ENCODE data around the gene UCK1. TPM values are rescaled to one million over a fixed set of nuclear protein-coding genes. Genes with fewer than 3 reads are reported as not detected.
A peak's percentile ranks its signal among the peaks of the same experiment; 100 is the strongest.

The UCK1 gene
- total RNA-seq = 19.1 and 30.4 TPM in 2 replicates

DNA sequence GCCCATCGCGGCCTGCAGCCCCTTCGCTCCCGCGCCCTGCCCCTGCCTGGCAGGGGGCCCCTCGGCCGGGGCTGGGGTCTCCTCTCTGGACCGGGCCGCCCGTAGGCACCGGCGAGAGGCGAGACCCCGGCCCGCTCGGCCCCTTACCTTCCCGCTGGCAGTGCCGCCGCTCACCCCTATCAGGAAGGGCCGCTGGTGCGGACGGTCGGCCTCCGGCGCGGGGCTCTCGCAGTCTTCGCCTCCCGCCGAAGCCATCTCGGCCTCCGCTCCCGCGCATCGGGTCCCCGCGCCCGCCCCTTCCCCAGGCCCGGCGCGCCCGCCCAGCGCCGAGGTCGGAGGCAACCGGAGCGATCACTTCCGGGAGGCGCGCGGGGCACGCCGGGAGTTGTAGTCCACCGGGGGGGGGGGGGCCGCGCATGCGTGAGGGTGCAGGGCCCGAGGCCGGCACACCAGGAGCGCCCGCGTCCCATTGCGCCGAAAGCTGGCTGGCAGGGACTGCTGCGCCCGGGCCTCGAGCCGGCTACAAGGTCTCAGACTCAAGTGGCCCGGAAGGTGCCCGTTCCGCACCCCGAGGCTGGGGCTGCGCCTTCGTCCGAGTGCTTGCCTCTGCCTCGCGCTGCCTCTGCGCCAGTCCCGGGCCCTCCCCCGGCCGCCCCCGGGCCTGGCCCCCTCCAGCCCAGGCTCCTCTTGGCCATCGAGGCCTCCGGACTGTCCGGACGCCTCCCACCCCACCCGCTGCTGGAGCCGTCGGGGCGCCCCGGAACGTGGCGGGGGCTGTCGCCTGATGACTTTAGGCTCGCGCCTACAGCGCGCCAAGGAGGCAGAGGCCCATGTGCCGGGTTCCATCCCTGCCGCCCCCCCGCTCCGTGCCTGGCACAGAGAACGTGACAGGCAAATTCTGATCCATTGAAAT is at the start of gene UCK1:
Gene UCK1 (minus strand): TSS at position 344 of the 913 bp plus-strand sequence. CDS start 89 bp downstream, at position 255.
- TF ChIP-seq, protein P1, sequence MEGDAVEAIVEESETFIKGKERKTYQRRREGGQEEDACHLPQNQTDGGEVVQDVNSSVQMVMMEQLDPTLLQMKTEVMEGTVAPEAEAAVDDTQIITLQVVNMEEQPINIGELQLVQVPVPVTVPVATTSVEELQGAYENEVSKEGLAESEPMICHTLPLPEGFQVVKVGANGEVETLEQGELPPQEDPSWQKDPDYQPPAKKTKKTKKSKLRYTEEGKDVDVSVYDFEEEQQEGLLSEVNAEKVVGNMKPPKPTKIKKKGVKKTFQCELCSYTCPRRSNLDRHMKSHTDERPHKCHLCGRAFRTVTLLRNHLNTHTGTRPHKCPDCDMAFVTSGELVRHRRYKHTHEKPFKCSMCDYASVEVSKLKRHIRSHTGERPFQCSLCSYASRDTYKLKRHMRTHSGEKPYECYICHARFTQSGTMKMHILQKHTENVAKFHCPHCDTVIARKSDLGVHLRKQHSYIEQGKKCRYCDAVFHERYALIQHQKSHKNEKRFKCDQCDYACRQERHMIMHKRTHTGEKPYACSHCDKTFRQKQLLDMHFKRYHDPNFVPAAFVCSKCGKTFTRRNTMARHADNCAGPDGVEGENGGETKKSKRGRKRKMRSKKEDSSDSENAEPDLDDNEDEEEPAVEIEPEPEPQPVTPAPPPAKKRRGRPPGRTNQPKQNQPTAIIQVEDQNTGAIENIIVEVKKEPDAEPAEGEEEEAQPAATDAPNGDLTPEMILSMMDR (IDR thresholded peaks at IDR 0.05) = no peak
- H3K27ac Mint-ChIP-seq = no peak within 1 kb of the TSS
- DNase-seq (peak; percentile 73), ATAC-seq (ENCODE audit: low read depth) (peak; percentile 88)
- H3K4me3 Mint-ChIP-seq = peak within 1 kb of the TSS; percentile 79
- intact Hi-C loops (cut with micrococcal nuclease) = loop anchor here (2.0 to 5.0 kb wide), 3 partner anchors 28 to 216 kb away; partner anchors contain the start of gene POMT1
- no peaks in the 10 kb centered on the region for H3K27me3 Mint-ChIP-seq
- H3K9me3 Mint-ChIP-seq = no peaks in the 10 kb centered on the region
- peaks cover 30% of the 10 kb centered on the region for H3K36me3 Mint-ChIP-seq (ENCODE audit: low read depth)
- ChIA-PET POLR2A (interaction anchor here (0.6 kb wide), 1 partner anchor 36 kb away, joined by 3 read pairs; no protein-coding TSS in a partner anchor), CTCF (no interaction called here)
- peaks cover 22% of the 10 kb centered on the region for H3K4me1 Mint-ChIP-seq

DNA sequence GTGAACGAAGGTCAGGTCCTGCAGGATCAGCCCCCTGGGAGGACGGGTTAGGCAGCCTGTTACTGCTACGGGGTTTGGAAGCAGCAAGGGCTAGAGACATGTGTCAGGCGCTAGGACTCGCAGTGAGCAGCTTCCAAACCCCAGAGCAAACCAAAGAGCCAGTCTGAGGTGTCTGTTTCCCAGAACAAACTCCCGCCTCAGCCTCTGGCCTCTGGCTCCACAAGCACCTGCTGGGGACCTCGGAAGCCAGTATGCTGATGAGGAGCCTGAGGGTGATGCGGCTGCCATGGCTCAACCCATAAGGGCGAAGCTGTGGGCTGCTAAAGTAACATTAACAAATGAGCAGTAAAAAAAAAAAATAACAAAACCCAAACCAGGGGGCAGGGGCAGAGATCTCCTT is 49.3 kb upstream of the UCK1 start:
- H3K4me1 Mint-ChIP-seq = peaks cover 30% of the 10 kb centered on the region
- ATAC-seq (ENCODE audit: low read depth) (no peak), DNase-seq (no peak)
- POLR2A ChIA-PET = interaction anchor here (0.6 kb wide), 1 partner anchor 1006 kb away, joined by 5 read pairs; no protein-coding TSS in a partner anchor
- no peak overlapping the region for H3K4me3 Mint-ChIP-seq
- CTCF ChIA-PET = no interaction called here
- intact Hi-C loops (cut with micrococcal nuclease) = no loop called here
- TF ChIP-seq, protein P1 (IDR thresholded peaks at IDR 0.05) = no peak
- H3K9me3 Mint-ChIP-seq = no peaks in the 10 kb centered on the region
- no peaks in the 10 kb centered on the region for H3K27me3 Mint-ChIP-seq
- H3K27ac Mint-ChIP-seq = no peak overlapping the region
- H3K36me3 Mint-ChIP-seq (ENCODE audit: low read depth) = peaks cover 92% of the 10 kb centered on the region

- ChIA-PET CTCF (no interaction called here), POLR2A (interaction anchor here (0.6 to 1.7 kb wide), 2 partner anchors 42 to 1005 kb away, joined by 5 to 6 read pairs; no protein-coding TSS in a partner anchor)
- DNase-seq (no peak), ATAC-seq (ENCODE audit: low read depth) (no peak)
- H3K27ac Mint-ChIP-seq = peak overlapping the region; percentile 91
- H3K27me3 Mint-ChIP-seq = no peaks in the 10 kb centered on the region
- H3K4me1 Mint-ChIP-seq = peaks cover 27% of the 10 kb centered on the region
- peaks cover 90% of the 10 kb centered on the region for H3K36me3 Mint-ChIP-seq (ENCODE audit: low read depth)
- TF ChIP-seq, protein P1 (IDR thresholded peaks at IDR 0.05) = no peak
- intact Hi-C loops (cut with micrococcal nuclease) = loop anchor here (2.0 to 5.0 kb wide), 2 partner anchors 47 to 229 kb away; partner anchors contain the start of gene UCK1
- H3K9me3 Mint-ChIP-seq = no peaks in the 10 kb centered on the region
- H3K4me3 Mint-ChIP-seq = no peak overlapping the region
Observed at GRCh38 chr9:131579789-131580211, 48.7 kb upstream of the UCK1 start.

GRCh38 chr9:131578731-131579504 is 47.9 kb upstream of the UCK1 start:
- intact Hi-C loops (cut with micrococcal nuclease) = loop anchor here (2.0 to 5.0 kb wide), 2 partner anchors 47 to 228 kb away; partner anchors contain the start of gene UCK1
- CTCF ChIA-PET = interaction anchor here (0.7 to 1.1 kb wide), 4 partner anchors 13 to 168 kb away, joined by 3 read pairs; no protein-coding TSS in a partner anchor
- Mint-ChIP-seq H3K36me3 (ENCODE audit: low read depth) (peaks cover 89% of the 10 kb centered on the region), H3K27ac (peak overlapping the region; percentile 91), H3K9me3 (no peaks in the 10 kb centered on the region), H3K4me3 (peak overlapping the region; percentile 53), H3K27me3 (no peaks in the 10 kb centered on the region), H3K4me1 (peaks cover 27% of the 10 kb centered on the region)
- ATAC-seq (ENCODE audit: low read depth) (peak; percentile 86), DNase-seq (no peak)
- POLR2A ChIA-PET = interaction anchor here (0.6 to 1.7 kb wide), 5 partner anchors 9 to 1366 kb away, joined by 3 to 6 read pairs (median 4); no protein-coding TSS in a partner anchor
- TF ChIP-seq, protein P1 (IDR thresholded peaks at IDR 0.05) = no peak
